ENCODE measurements around the gene ITGA2. TPM values are rescaled to one million over a fixed set of nuclear protein-coding genes. Genes with fewer than 3 reads are reported as not detected.

ITGA2 gene
- total and polyA plus RNA-seq, 3 experiments from 2014 or later, result 0.51 to 2.8 (median 2.7) TPM

GRCh38 chr5:53069626-53070025 lies 80.5 kb downstream of the ITGA2 start:
- no peaks in the 10 kb centered on the region for H3K27me3 Mint-ChIP-seq
- no peaks in the 10 kb centered on the region for H3K9me3 ChIP-seq (ENCODE audit: low read length)
- no peaks in the 10 kb centered on the region for H3K27me3 ChIP-seq (ENCODE audit: insufficient read depth, low read length, poor library complexity, severe bottlenecking)
- POLR2A ChIA-PET, result no interaction called here
- no peak overlapping the region for H3K4me3 ChIP-seq (ENCODE audit: low read length)
- H3K4me3 Mint-ChIP-seq, result no peak overlapping the region
- peaks cover 2 to 8% (median 7%) of the 10 kb centered on the region in 3 donors for H3K4me1 Mint-ChIP-seq
- DNase-seq, result no peak
- H3K27ac ChIP-seq (ENCODE audit: low read depth, low read length), result no peak overlapping the region
- CTCF ChIA-PET, result no interaction called here
- H3K27ac Mint-ChIP-seq, result no peak overlapping the region
- H3K36me3 ChIP-seq (ENCODE audit: insufficient read depth, low read length), result no peaks in the 10 kb centered on the region
- H3K4me1 ChIP-seq (ENCODE audit: insufficient read depth, low read length), result no peaks in the 10 kb centered on the region
- no peaks in the 10 kb centered on the region for H3K9me3 Mint-ChIP-seq
- peaks cover 0 to 4% (median 0%) of the 10 kb centered on the region in 3 donors for H3K36me3 Mint-ChIP-seq

DNA sequence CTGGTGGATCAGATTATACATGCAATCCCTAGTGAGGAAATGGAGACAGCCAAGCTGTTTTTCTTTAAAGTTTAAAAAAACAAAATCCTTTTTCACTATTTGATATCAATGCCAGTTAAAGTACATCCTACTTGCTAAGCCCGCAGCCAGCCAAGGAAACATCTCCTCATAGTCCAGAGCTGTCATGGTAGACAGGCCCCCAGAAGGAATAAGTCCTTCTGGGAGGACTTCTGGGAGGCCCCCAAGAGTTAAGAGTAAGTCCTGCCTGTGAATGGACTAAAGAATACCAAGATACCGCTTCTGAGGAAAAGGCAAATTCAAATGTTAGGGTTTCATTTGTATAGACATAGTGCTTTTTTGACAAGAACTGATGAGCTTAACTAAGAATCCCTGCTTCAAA lies 82.1 kb downstream of the ITGA2 start:
- no peak for DNase-seq
- H3K27ac ChIP-seq (ENCODE audit: low read depth, low read length), result no peak overlapping the region
- H3K9me3 ChIP-seq (ENCODE audit: low read length), result no peaks in the 10 kb centered on the region
- CTCF ChIA-PET, result no interaction called here
- POLR2A ChIA-PET, result no interaction called here
- no peak overlapping the region for H3K27ac Mint-ChIP-seq
- no peaks in the 10 kb centered on the region for H3K9me3 Mint-ChIP-seq
- H3K36me3 Mint-ChIP-seq, result peaks cover 0 to 4% (median 0%) of the 10 kb centered on the region in 3 donors
- H3K4me1 Mint-ChIP-seq, result peaks cover 2 to 8% (median 7%) of the 10 kb centered on the region in 3 donors
- no peak overlapping the region for H3K4me3 ChIP-seq (ENCODE audit: low read length)
- no peaks in the 10 kb centered on the region for H3K36me3 ChIP-seq (ENCODE audit: insufficient read depth, low read length)
- H3K27me3 Mint-ChIP-seq, result peaks cover 0 to 4% of the 10 kb centered on the region in 2 donors
- no peaks in the 10 kb centered on the region for H3K4me1 ChIP-seq (ENCODE audit: insufficient read depth, low read length)
- H3K4me3 Mint-ChIP-seq, result no peak overlapping the region
- no peaks in the 10 kb centered on the region for H3K27me3 ChIP-seq (ENCODE audit: insufficient read depth, low read length, poor library complexity, severe bottlenecking)

DNA sequence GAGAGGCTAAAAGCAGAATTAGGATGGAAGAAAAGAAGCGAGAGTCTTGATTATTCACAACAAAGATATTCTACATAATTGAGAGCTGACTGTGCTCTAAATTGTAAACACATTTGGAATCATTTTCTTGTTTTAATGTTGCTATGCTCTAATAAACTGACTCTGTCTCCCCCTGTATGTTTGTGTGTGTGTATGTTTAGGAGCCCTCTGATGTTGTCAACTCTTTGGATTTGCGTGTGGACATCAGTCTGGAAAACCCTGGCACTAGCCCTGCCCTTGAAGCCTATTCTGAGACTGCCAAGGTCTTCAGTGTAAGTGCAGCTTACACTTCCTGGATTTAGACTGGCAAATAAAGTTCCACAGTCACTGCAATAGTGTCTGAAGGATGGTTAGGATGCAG lies 82.6 kb downstream of the ITGA2 start:
- no peaks in the 10 kb centered on the region for H3K4me1 ChIP-seq (ENCODE audit: insufficient read depth, low read length)
- Mint-ChIP-seq H3K4me3 (no peak overlapping the region), H3K9me3 (no peaks in the 10 kb centered on the region), H3K36me3 (peaks cover 0 to 4% (median 0%) of the 10 kb centered on the region in 3 donors), H3K4me1 (peaks cover 2 to 8% (median 7%) of the 10 kb centered on the region in 3 donors), H3K27ac (no peak overlapping the region), H3K27me3 (peaks cover 0 to 4% of the 10 kb centered on the region in 2 donors)
- no peak overlapping the region for H3K4me3 ChIP-seq (ENCODE audit: low read length)
- DNase-seq, result no peak
- ChIA-PET POLR2A (no interaction called here), CTCF (no interaction called here)
- H3K36me3 ChIP-seq (ENCODE audit: insufficient read depth, low read length), result no peaks in the 10 kb centered on the region
- no peaks in the 10 kb centered on the region for H3K9me3 ChIP-seq (ENCODE audit: low read length)
- H3K27me3 ChIP-seq (ENCODE audit: insufficient read depth, low read length, poor library complexity, severe bottlenecking), result no peaks in the 10 kb centered on the region
- no peak overlapping the region for H3K27ac ChIP-seq (ENCODE audit: low read depth, low read length)

- H3K9me3 Mint-ChIP-seq, result no peaks in the 10 kb centered on the region
- Histone ChIP-seq H3K27ac (ENCODE audit: low read depth, low read length) (no peak overlapping the region), H3K4me1 (ENCODE audit: insufficient read depth, low read length) (no peaks in the 10 kb centered on the region), H3K4me3 (ENCODE audit: low read length) (no peak overlapping the region), H3K9me3 (ENCODE audit: low read length) (no peaks in the 10 kb centered on the region), H3K27me3 (ENCODE audit: insufficient read depth, low read length, poor library complexity, severe bottlenecking) (no peaks in the 10 kb centered on the region), H3K36me3 (ENCODE audit: insufficient read depth, low read length) (no peaks in the 10 kb centered on the region)
- H3K36me3 Mint-ChIP-seq, result peaks cover 0 to 2% (median 0%) of the 10 kb centered on the region in 3 donors
- no peak overlapping the region for H3K4me3 Mint-ChIP-seq
- ChIA-PET CTCF (interaction anchor here (0.7 kb wide), 1 partner anchor 15 kb away, joined by 3 read pairs; no protein-coding TSS in a partner anchor), POLR2A (no interaction called here)
- no peak overlapping the region for H3K27ac Mint-ChIP-seq
- peaks cover 2 to 8% (median 7%) of the 10 kb centered on the region in 3 donors for H3K4me1 Mint-ChIP-seq
- peaks cover 0 to 4% of the 10 kb centered on the region in 2 donors for H3K27me3 Mint-ChIP-seq
- no peak for DNase-seq
Observed at GRCh38 chr5:53073348-53073747, 84.2 kb downstream of the ITGA2 start.

- CTCF ChIA-PET, result no interaction called here
- no peak overlapping the region for H3K27ac Mint-ChIP-seq
- H3K4me1 ChIP-seq (ENCODE audit: insufficient read depth, low read length), result no peaks in the 10 kb centered on the region
- POLR2A ChIA-PET, result no interaction called here
- H3K9me3 Mint-ChIP-seq, result no peaks in the 10 kb centered on the region
- H3K9me3 ChIP-seq (ENCODE audit: low read length), result no peaks in the 10 kb centered on the region
- peaks cover 0 to 4% (median 0%) of the 10 kb centered on the region in 3 donors for H3K4me1 Mint-ChIP-seq
- H3K36me3 Mint-ChIP-seq, result no peaks in the 10 kb centered on the region
- no peak overlapping the region for H3K27ac ChIP-seq (ENCODE audit: low read depth, low read length)
- no peak overlapping the region for H3K4me3 ChIP-seq (ENCODE audit: low read length)
- peaks cover 0 to 8% of the 10 kb centered on the region in 2 donors for H3K27me3 Mint-ChIP-seq
- no peak for DNase-seq
- no peak overlapping the region for H3K4me3 Mint-ChIP-seq
- H3K36me3 ChIP-seq (ENCODE audit: insufficient read depth, low read length), result no peaks in the 10 kb centered on the region
- no peaks in the 10 kb centered on the region for H3K27me3 ChIP-seq (ENCODE audit: insufficient read depth, low read length, poor library complexity, severe bottlenecking)
Observed at GRCh38 chr5:53076014-53076583, 86.9 kb downstream of the ITGA2 start.

GRCh38 chr5:53080271-53080670 lies 91.1 kb downstream of the ITGA2 start:
- H3K27me3 ChIP-seq (ENCODE audit: insufficient read depth, low read length, poor library complexity, severe bottlenecking), result no peaks in the 10 kb centered on the region
- no peak overlapping the region for H3K27ac ChIP-seq (ENCODE audit: low read depth, low read length)
- ChIA-PET POLR2A (no interaction called here), CTCF (no interaction called here)
- DNase-seq, result no peak
- H3K9me3 ChIP-seq (ENCODE audit: low read length), result no peaks in the 10 kb centered on the region
- no peaks in the 10 kb centered on the region for H3K36me3 ChIP-seq (ENCODE audit: insufficient read depth, low read length)
- Mint-ChIP-seq H3K36me3 (peaks cover 0 to 2% (median 0%) of the 10 kb centered on the region in 3 donors), H3K4me3 (no peak overlapping the region), H3K4me1 (peaks cover 9 to 24% (median 18%) of the 10 kb centered on the region in 3 donors), H3K9me3 (no peaks in the 10 kb centered on the region), H3K27ac (no peak overlapping the region), H3K27me3 (peaks cover 0 to 12% of the 10 kb centered on the region in 2 donors)
- H3K4me3 ChIP-seq (ENCODE audit: low read length), result no peak overlapping the region
- H3K4me1 ChIP-seq (ENCODE audit: insufficient read depth, low read length), result no peaks in the 10 kb centered on the region

GRCh38 chr5:53083927-53084326 lies 94.8 kb downstream of the ITGA2 start:
- H3K36me3 Mint-ChIP-seq, result peaks cover 0 to 2% (median 0%) of the 10 kb centered on the region in 3 donors
- H3K27me3 ChIP-seq (ENCODE audit: insufficient read depth, low read length, poor library complexity, severe bottlenecking), result no peaks in the 10 kb centered on the region
- H3K27me3 Mint-ChIP-seq, result peaks cover 1 to 9% of the 10 kb centered on the region in 2 donors
- DNase-seq, result no peak
- no peaks in the 10 kb centered on the region for H3K36me3 ChIP-seq (ENCODE audit: insufficient read depth, low read length)
- CTCF ChIA-PET, result no interaction called here
- H3K27ac ChIP-seq (ENCODE audit: low read depth, low read length), result no peak overlapping the region
- POLR2A ChIA-PET, result interaction anchor here (0.6 kb wide), 1 partner anchor 319 kb away, joined by 3 read pairs; no protein-coding TSS in a partner anchor
- H3K9me3 ChIP-seq (ENCODE audit: low read length), result no peaks in the 10 kb centered on the region
- H3K4me1 Mint-ChIP-seq, result peaks cover 9 to 25% (median 20%) of the 10 kb centered on the region in 3 donors
- H3K4me1 ChIP-seq (ENCODE audit: insufficient read depth, low read length), result peaks cover 2% of the 10 kb centered on the region
- no peak overlapping the region for H3K27ac Mint-ChIP-seq
- H3K4me3 ChIP-seq (ENCODE audit: low read length), result no peak overlapping the region
- H3K4me3 Mint-ChIP-seq, result no peak overlapping the region
- no peaks in the 10 kb centered on the region for H3K9me3 Mint-ChIP-seq

DNA sequence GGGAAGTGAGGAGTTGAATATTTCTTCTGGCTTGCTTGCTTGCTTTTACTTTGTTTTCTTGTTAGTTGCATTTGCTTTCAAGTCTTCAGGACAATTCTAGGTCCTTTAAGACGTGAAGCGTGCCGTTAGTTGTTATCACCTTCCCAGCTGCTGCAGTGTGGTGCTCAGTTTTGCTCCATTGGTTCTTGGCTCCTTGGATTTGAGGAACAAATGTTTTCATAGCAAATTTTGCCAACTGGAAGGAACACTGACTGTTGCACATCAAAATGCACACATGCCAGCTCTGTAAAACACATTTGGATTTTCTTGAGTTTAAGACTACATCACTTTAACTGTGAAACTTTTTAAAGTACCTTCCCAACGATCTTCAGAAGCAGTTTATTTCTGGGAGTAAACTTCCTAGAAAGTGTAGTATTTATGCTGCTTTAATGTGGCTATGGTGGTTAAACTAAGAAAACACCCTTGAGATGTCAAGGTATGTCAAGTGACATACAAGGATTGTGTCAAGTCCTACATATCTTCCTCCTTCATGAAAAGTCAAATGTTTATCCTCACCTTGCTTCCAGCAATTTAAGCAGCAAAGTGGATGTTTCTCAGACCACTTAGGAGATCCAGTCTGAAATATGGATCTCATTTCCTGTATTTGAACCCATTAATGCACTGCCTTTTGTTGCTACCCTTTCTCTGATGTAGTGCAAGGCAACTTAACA lies 95.5 kb downstream of the ITGA2 start:
- peaks cover 1 to 9% of the 10 kb centered on the region in 2 donors for H3K27me3 Mint-ChIP-seq
- no peak overlapping the region for H3K4me3 Mint-ChIP-seq
- Histone ChIP-seq H3K27me3 (ENCODE audit: insufficient read depth, low read length, poor library complexity, severe bottlenecking) (no peaks in the 10 kb centered on the region), H3K4me1 (ENCODE audit: insufficient read depth, low read length) (peaks cover 10% of the 10 kb centered on the region), H3K9me3 (ENCODE audit: low read length) (no peaks in the 10 kb centered on the region), H3K36me3 (ENCODE audit: insufficient read depth, low read length) (no peaks in the 10 kb centered on the region), H3K27ac (ENCODE audit: low read depth, low read length) (no peak overlapping the region), H3K4me3 (ENCODE audit: low read length) (no peak overlapping the region)
- CTCF ChIA-PET, result no interaction called here
- DNase-seq, result no peak
- POLR2A ChIA-PET, result no interaction called here
- H3K9me3 Mint-ChIP-seq, result no peaks in the 10 kb centered on the region
- peaks cover 0 to 2% (median 0%) of the 10 kb centered on the region in 3 donors for H3K36me3 Mint-ChIP-seq
- no peak overlapping the region for H3K27ac Mint-ChIP-seq
- H3K4me1 Mint-ChIP-seq, result peaks cover 14 to 33% (median 28%) of the 10 kb centered on the region in 3 donors
